HepG2 (cell line): ENCODE measurements around the gene LSS. TPM values are rescaled to one million over a fixed set of nuclear protein-coding genes. Genes with fewer than 3 reads are reported as not detected.

Experiments used
- ATAC-seq: fragments of 200-7000 bp; cut with Tn5 transposase; 3 replicates; pipeline ENCODE4 v1.9.1; 2020; ENCODE audit warnings: mild to moderate bottlenecking, moderate library complexity
- BruUV-seq: library from RNA; stranded (reverse); fragments of 400-500 nt; replicated peaks from 2 replicates; lab custom pipeline; 2021; lab: Mats Ljungman, UMichigan
- CTCF ChIA-PET: fragments of 300-600 bp; formaldehyde crosslinking; extraction: SDS; loops from one replicate; lab custom pipeline; 2021; ENCODE audit warnings: low total read pairs, inconsistent platforms, low intra/inter-chr PET ratio; lab: Yijun Ruan, JAX
- POLR2A ChIA-PET: fragments of 350-600 bp; sonication (Branson Sonifier 250); formaldehyde crosslinking; loops from one replicate; lab custom pipeline; 2020; ENCODE audit warnings: antibody characterized with exemption, inconsistent platforms; lab: Yijun Ruan, JAX
- DNase-seq: peaks from one replicate; pipeline ENCODE4 v3.0.0-alpha.2; 2015; ENCODE audit warnings: low spot score
- FAIRE-seq: peaks from 3 replicates; lab custom pipeline; 2011; peaks lifted over from hg19 to GRCh38; lab: Jason Lieb, UNC
- H2AFZ ChIP-seq: one replicate; pipeline ENCODE4 v1.6.1; 2011; ENCODE audit warnings: low read length, inconsistent platforms
- H3K27ac ChIP-seq: fragments of 300-600 bp; 3 replicates; pipeline ENCODE4 v1.8.0; 2011; ENCODE audit warnings: mixed run types, mild to moderate bottlenecking, mixed read lengths, low read length, inconsistent platforms; ENCODE audit not compliant: insufficient read depth; ENCODE audit errors: extremely low read length
- H3K27me3 ChIP-seq, 2 experiments: fragments of 200-600 bp in 1 of 2; 2 replicates in 1 of 2; 3 replicates in 1 of 2; pipeline versions ENCODE4 v1.6.0 to v1.8.0; 2011; ENCODE audit warnings: low read length in 2 of 2, mild to moderate bottlenecking in 2 of 2, moderate library complexity in 2 of 2, inconsistent platforms in 1 of 2; ENCODE audit not compliant: insufficient read depth in 2 of 2, control insufficient read depth in 1 of 2
- H3K36me3 ChIP-seq, 2 experiments: fragments of 200-600 bp in 1 of 2; replicated peaks in 1 of 2; 2 replicates in 1 of 2; 3 replicates in 1 of 2; pipeline versions ENCODE4 v1.5.1 to v1.8.0; 2011; ENCODE audit warnings: low read length in 2 of 2, inconsistent platforms in 1 of 2; ENCODE audit not compliant: insufficient read depth in 2 of 2, control insufficient read depth in 1 of 2
- H3K4me1 ChIP-seq: 2 replicates; pipeline ENCODE4 v1.5.1; 2012; ENCODE audit warnings: low read length, inconsistent platforms; ENCODE audit not compliant: insufficient read depth
- H3K4me2 ChIP-seq: 2 replicates; pipeline ENCODE4 v1.6.0; 2011; ENCODE audit warnings: low read depth, low read length, inconsistent platforms
- H3K4me3 ChIP-seq, 3 experiments: fragments of 200-600 bp in 1 of 3; sonication (generic), shearing (Covaris generic) in 1 of 3; replicated peaks in 1 of 3; 2 replicates each; pipeline ENCODE4 v1.5.1; 2011 to 2016; ENCODE audit warnings: low read length in 3 of 3, inconsistent platforms in 2 of 3, low read depth in 2 of 3, mild to moderate bottlenecking in 2 of 3, control low read depth in 1 of 3, mixed read lengths in 1 of 3; ENCODE audit not compliant: insufficient read depth in 1 of 3
- H3K79me2 ChIP-seq: one replicate; pipeline ENCODE4 v1.6.1; 2011; ENCODE audit warnings: low read length, inconsistent platforms; ENCODE audit not compliant: insufficient read depth
- H3K9ac ChIP-seq: 2 replicates; pipeline ENCODE4 v1.6.0; 2011; ENCODE audit warnings: mild to moderate bottlenecking, low read depth, low read length, inconsistent platforms; ENCODE audit not compliant: insufficient read depth
- H3K9me3 ChIP-seq: 2 replicates; pipeline ENCODE4 v1.5.1; 2012; ENCODE audit warnings: mild to moderate bottlenecking, low read length
- H4K20me1 ChIP-seq: 2 replicates; pipeline ENCODE4 v1.6.0; 2011; ENCODE audit warnings: inconsistent platforms, mild to moderate bottlenecking, low read length, moderate library complexity; ENCODE audit not compliant: insufficient read depth
- AGO2 ChIP-seq: fragments of 200-400 bp; formaldehyde crosslinking; optimal IDR thresholded peaks from 2 replicates; pipeline ENCODE3; 2017; ENCODE audit warnings: mild to moderate bottlenecking, low read depth, low read length, moderate library complexity
- MTA1 ChIP-seq: sonication (generic); formaldehyde crosslinking; IDR thresholded peaks from 2 replicates; pipeline ENCODE4 v1.4.0; 2020; ENCODE audit warnings: missing genetic modification reagents, mild to moderate bottlenecking, borderline replicate concordance
- NONO ChIP-seq, 2 experiments: fragments of 450-650 bp in 1 of 2; sonication (generic) in 1 of 2; formaldehyde crosslinking in 1 of 2; IDR thresholded peaks in 1 of 2; conservative IDR thresholded peaks in 1 of 2; 2 replicates each; pipeline versions ENCODE4 v1.6.1 to v1.8.0; 2017 to 2022; ENCODE audit warnings: mild to moderate bottlenecking in 1 of 2, missing genetic modification reagents in 1 of 2, moderate library complexity in 1 of 2
- ZFP90 ChIP-seq: sonication (generic); formaldehyde crosslinking; IDR thresholded peaks from 2 replicates; pipeline ENCODE4 v1.8.0; 2022; ENCODE audit warnings: missing genetic modification reagents, mild to moderate bottlenecking, inconsistent platforms, borderline replicate concordance
- ZNF501 ChIP-seq: sonication (generic); formaldehyde crosslinking; IDR thresholded peaks from 2 replicates; pipeline ENCODE4 v1.5.1; 2020; ENCODE audit warnings: mild to moderate bottlenecking, moderate library complexity, missing genetic modification reagents
- ZSCAN31 ChIP-seq: sonication (generic); formaldehyde crosslinking; IDR thresholded peaks from 2 replicates; pipeline ENCODE4 v1.5.0; 2020; ENCODE audit warnings: low read depth, mild to moderate bottlenecking, missing genetic modification reagents
- WGBS: methylation state at CpG from one replicate; pipeline ENCODE4 v1.1.6; 2017; ENCODE audit warnings: low lambda C conversion rate; 5-methylcytosine and 5-hydroxymethylcytosine counted together
- in situ Hi-C: cut with HindIII; loops from 2 replicates; pipeline ENCODE4 v1.10.0; 2017; ENCODE audit warnings: low pct_unique_long_range_greater_than_20kb; ENCODE audit not compliant: extremely low pct_ligation_motif_present
- intact Hi-C: fragments of 100-400 bp; cut with micrococcal nuclease; formaldehyde crosslinking; loops from one replicate; pipeline ENCODE4 v1.10.0; 2022; ENCODE audit not compliant: unreplicated experiment
- polyA plus RNA-seq, 8 experiments: library from polyadenylated mRNA; depleted of rRNA in 3 of 8; stranded (reverse) in 7 of 8; unstranded in 1 of 8; fragments of >200 nt; fragmentation: Illumina TruSeq in 4 of 8; extraction: Trizol in 4 of 8; gene quantifications; 2 replicates each; pipeline versions ENCODE4 v1.2.1 to v1.2.3, GENCODE V29; 2011 to 2016; ENCODE audit warnings: low read depth in 4 of 8, missing spikeins in 1 of 8, mixed read lengths in 1 of 8; ENCODE audit not compliant: insufficient read depth in 1 of 8
- total RNA-seq, 5 experiments: library from RNA; depleted of rRNA; stranded (reverse); fragments of >200 nt; fragmentation: Illumina TruSeq; extraction: Trizol; gene quantifications; 2 replicates each; pipeline ENCODE4 v1.2.3, GENCODE V29; 2016; ENCODE audit warnings: low read depth in 1 of 5
- TF ChIP-seq, protein P1 (sequence below): sonication (generic); formaldehyde crosslinking; IDR thresholded peaks from 2 replicates; pipeline ENCODE4 v1.4.0; 2020; ENCODE audit warnings: missing genetic modification reagents, borderline replicate concordance
- TF ChIP-seq, protein P2 (sequence below): sonication (generic); formaldehyde crosslinking; IDR thresholded peaks from 2 replicates; pipeline ENCODE4 v1.5.1; 2020; ENCODE audit warnings: mild to moderate bottlenecking, missing genetic modification reagents, moderate library complexity

The LSS gene
- total and polyA plus RNA-seq, 2 of the 13 experiments (the other 11 are each of a cell fraction or from before 2014, with no cell fraction given): 72.6 to 113 TPM

DNA sequence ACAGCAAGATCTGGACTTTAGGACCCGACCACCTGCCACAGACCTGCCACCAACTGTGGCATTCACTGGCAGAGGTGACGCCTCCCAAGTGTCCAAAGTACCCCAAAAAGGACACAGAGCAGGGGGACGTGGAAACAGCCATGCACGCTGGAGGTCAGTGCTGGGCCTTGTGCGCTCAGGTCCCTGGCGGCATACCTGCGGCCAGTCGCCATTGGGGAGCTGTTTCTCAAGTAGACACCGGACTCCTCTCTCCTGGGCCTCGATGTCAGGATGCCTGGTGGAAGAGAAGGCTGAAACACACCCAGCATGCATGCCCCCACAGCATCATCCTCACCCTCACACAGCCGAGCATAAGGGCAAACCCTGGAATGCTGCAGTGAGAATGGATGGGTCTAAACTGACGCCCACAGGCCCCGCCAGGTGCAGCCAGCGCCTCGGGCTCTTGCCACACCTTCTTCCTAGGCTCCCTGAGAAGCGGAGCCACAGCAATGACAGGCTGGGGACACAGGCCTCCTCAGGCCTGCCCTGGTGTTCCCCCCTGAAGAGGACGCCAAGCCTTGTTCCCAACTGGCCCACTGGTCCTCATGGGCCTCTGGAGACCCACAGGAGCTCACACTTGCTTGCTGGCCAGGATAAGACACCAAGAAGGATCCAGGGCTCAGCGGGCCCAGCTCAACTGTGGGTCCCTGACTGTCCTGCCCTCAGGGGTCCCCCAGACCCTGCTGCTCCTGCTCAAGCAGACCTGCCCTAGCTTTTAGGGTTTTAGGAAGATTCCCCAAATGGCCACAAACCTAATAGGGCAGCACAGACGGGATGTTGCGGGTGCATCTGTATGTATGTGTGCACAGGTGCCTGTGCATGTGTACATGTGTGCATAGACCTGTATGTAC, 36.6 kb downstream of the LSS start:
- ChIA-PET CTCF (no interaction called here), POLR2A (no interaction called here)
- H2AFZ ChIP-seq: no peak overlapping the region
- H4K20me1 ChIP-seq: no peaks in the 10 kb centered on the region
- intact Hi-C loops: loop anchor here (10.0 kb wide), 1 partner anchor 217 kb away; no protein-coding TSS in a partner anchor
- no peak overlapping the region for H3K27ac ChIP-seq
- H3K4me1 ChIP-seq: peaks cover 31% of the 10 kb centered on the region
- in situ Hi-C loops: no loop called here
- no peaks in the 10 kb centered on the region for H3K79me2 ChIP-seq
- H3K4me2 ChIP-seq: no peak overlapping the region
- no peak overlapping the region for H3K4me3 ChIP-seq
- H3K9ac ChIP-seq: no peak overlapping the region
- no peaks in the 10 kb centered on the region for H3K27me3 ChIP-seq
- H3K9me3 ChIP-seq: no peaks in the 10 kb centered on the region
- FAIRE-seq (no peak), ATAC-seq (no peak), DNase-seq (no peak)
- peaks cover 18 to 66% of the 10 kb centered on the region in 2 experiments for H3K36me3 ChIP-seq
- TF ChIP-seq NONO (IDR thresholded peaks at IDR 0.05) (no peak), NONO (CRISPR knock-in tag; conservative IDR thresholded peaks at IDR 0.05) (0 out of 2 replicates have a peak, but pooled peaks have one; percentile 2), AGO2 (peak; percentile 13), ZFP90 (no peak), ZNF501 (CRISPR knock-in tag) (0 out of 2 replicates have a peak, but pooled peaks have one; percentile 22), MTA1 (peak; percentile 42; the same call in 1 of the 2 replicates), ZSCAN31 (CRISPR knock-in tag) (no peak)
- TF ChIP-seq, protein P1, sequence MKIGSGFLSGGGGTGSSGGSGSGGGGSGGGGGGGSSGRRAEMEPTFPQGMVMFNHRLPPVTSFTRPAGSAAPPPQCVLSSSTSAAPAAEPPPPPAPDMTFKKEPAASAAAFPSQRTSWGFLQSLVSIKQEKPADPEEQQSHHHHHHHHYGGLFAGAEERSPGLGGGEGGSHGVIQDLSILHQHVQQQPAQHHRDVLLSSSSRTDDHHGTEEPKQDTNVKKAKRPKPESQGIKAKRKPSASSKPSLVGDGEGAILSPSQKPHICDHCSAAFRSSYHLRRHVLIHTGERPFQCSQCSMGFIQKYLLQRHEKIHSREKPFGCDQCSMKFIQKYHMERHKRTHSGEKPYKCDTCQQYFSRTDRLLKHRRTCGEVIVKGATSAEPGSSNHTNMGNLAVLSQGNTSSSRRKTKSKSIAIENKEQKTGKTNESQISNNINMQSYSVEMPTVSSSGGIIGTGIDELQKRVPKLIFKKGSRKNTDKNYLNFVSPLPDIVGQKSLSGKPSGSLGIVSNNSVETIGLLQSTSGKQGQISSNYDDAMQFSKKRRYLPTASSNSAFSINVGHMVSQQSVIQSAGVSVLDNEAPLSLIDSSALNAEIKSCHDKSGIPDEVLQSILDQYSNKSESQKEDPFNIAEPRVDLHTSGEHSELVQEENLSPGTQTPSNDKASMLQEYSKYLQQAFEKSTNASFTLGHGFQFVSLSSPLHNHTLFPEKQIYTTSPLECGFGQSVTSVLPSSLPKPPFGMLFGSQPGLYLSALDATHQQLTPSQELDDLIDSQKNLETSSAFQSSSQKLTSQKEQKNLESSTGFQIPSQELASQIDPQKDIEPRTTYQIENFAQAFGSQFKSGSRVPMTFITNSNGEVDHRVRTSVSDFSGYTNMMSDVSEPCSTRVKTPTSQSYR: 0 out of 2 replicates have a peak, but pooled peaks have one; percentile 18
- TF ChIP-seq, protein P2, sequence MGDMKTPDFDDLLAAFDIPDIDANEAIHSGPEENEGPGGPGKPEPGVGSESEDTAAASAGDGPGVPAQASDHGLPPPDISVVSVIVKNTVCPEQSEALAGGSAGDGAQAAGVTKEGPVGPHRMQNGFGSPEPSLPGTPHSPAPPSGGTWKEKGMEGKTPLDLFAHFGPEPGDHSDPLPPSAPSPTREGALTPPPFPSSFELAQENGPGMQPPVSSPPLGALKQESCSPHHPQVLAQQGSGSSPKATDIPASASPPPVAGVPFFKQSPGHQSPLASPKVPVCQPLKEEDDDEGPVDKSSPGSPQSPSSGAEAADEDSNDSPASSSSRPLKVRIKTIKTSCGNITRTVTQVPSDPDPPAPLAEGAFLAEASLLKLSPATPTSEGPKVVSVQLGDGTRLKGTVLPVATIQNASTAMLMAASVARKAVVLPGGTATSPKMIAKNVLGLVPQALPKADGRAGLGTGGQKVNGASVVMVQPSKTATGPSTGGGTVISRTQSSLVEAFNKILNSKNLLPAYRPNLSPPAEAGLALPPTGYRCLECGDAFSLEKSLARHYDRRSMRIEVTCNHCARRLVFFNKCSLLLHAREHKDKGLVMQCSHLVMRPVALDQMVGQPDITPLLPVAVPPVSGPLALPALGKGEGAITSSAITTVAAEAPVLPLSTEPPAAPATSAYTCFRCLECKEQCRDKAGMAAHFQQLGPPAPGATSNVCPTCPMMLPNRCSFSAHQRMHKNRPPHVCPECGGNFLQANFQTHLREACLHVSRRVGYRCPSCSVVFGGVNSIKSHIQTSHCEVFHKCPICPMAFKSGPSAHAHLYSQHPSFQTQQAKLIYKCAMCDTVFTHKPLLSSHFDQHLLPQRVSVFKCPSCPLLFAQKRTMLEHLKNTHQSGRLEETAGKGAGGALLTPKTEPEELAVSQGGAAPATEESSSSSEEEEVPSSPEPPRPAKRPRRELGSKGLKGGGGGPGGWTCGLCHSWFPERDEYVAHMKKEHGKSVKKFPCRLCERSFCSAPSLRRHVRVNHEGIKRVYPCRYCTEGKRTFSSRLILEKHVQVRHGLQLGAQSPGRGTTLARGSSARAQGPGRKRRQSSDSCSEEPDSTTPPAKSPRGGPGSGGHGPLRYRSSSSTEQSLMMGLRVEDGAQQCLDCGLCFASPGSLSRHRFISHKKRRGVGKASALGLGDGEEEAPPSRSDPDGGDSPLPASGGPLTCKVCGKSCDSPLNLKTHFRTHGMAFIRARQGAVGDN: peak; percentile 23; the same call in 1 of the 2 replicates
- WGBS: 96% methylated on average over 10 of the region's 20 CpGs
- no TSS peak for BruUV-seq
